SK-N-SH treated with all-trans-retinoic acid at 6 μM for 48 hours (cell line): ENCODE measurements around the gene TYROBP.

Source experiments
- ATAC-seq: fragments of 200-7000 bp; cut with Tn5 transposase; 3 replicates; pipeline ENCODE4 v1.9.1; 2020; ENCODE audit warnings: mild to moderate bottlenecking, moderate library complexity
- ARNTL ChIP-seq: fragments of 450-650 bp; formaldehyde crosslinking; IDR thresholded peaks from 2 replicates; pipeline ENCODE4 v1.5.0; 2020; ENCODE audit warnings: low read depth, mild to moderate bottlenecking, moderate library complexity, borderline replicate concordance
- BACH2 ChIP-seq: fragments of 250-450 bp; sonication (Bioruptor Pico); IDR thresholded peaks from 2 replicates; pipeline ENCODE4 v1.9.0; 2021; ENCODE audit warnings: mild to moderate bottlenecking, borderline replicate concordance
- CREB5 ChIP-seq: fragments of 250-450 bp; sonication (Bioruptor Pico); IDR thresholded peaks from 2 replicates; pipeline ENCODE4 v1.5.1; 2020; ENCODE audit warnings: low read depth, mild to moderate bottlenecking, moderate library complexity
- CSDC2 ChIP-seq: fragments of 250-450 bp; sonication (Bioruptor Pico); IDR thresholded peaks from 2 replicates; pipeline ENCODE4 v1.5.0; 2020; ENCODE audit warnings: mild to moderate bottlenecking, moderate library complexity
- ESRRG ChIP-seq: fragments of 250-450 bp; sonication (Bioruptor Pico); IDR thresholded peaks from 2 replicates; pipeline ENCODE4 v1.6.1; 2021; ENCODE audit warnings: mild to moderate bottlenecking
- GLIS3 ChIP-seq: fragments of 250-450 bp; sonication (Bioruptor Pico); IDR thresholded peaks from 2 replicates; pipeline ENCODE4 v1.5.0; 2020; ENCODE audit warnings: mild to moderate bottlenecking, moderate library complexity
- ISL1 ChIP-seq: fragments of 250-450 bp; sonication (Bioruptor Pico); IDR thresholded peaks from 2 replicates; pipeline ENCODE4 v2.1.2; 2022; ENCODE audit warnings: mild to moderate bottlenecking, moderate library complexity
- OSR1 ChIP-seq: fragments of 250-450 bp; sonication (Bioruptor Pico); IDR thresholded peaks from 2 replicates; pipeline ENCODE4 v1.8.0; 2022; ENCODE audit warnings: moderate library complexity, mild to moderate bottlenecking, inconsistent platforms
- PATZ1 ChIP-seq: fragments of 250-450 bp; sonication (Bioruptor Pico); IDR thresholded peaks from 2 replicates; pipeline ENCODE4 v1.8.0; 2020; ENCODE audit warnings: mild to moderate bottlenecking, moderate library complexity, borderline replicate concordance
- POU6F1 ChIP-seq: fragments of 250-450 bp; sonication (Bioruptor Pico); IDR thresholded peaks from 2 replicates; pipeline ENCODE4 v1.8.0; 2021; ENCODE audit warnings: low read depth, mild to moderate bottlenecking, moderate library complexity, borderline replicate concordance
- PPARA ChIP-seq: fragments of 250-450 bp; sonication (Bioruptor Pico); IDR thresholded peaks from 2 replicates; pipeline ENCODE4 v1.5.0; 2020; ENCODE audit warnings: mild to moderate bottlenecking, borderline replicate concordance
- RARB ChIP-seq: fragments of 250-450 bp; sonication (Bioruptor Pico); IDR thresholded peaks from 2 replicates; pipeline ENCODE4 v1.8.0; 2021; ENCODE audit warnings: mild to moderate bottlenecking, moderate library complexity
- SNAI2 ChIP-seq: fragments of 250-450 bp; sonication (Bioruptor Pico); IDR thresholded peaks from 2 replicates; pipeline ENCODE4 v1.5.0; 2020; ENCODE audit warnings: mild to moderate bottlenecking, moderate library complexity
- TCF4 ChIP-seq: fragments of 250-450 bp; sonication (Bioruptor Pico); IDR thresholded peaks from 2 replicates; pipeline ENCODE4 v1.8.0; 2021; ENCODE audit warnings: mild to moderate bottlenecking, moderate library complexity, borderline replicate concordance
- TSHZ2 ChIP-seq: fragments of 250-450 bp; sonication (Bioruptor Pico); IDR thresholded peaks from 2 replicates; pipeline ENCODE4 v1.5.0; 2020; ENCODE audit warnings: mild to moderate bottlenecking, moderate library complexity
- ZC3H10 ChIP-seq: fragments of 250-450 bp; sonication (Bioruptor Pico); IDR thresholded peaks from 2 replicates; pipeline ENCODE4 v1.5.1; 2021; ENCODE audit warnings: mild to moderate bottlenecking, moderate library complexity
- ZFP3 ChIP-seq: fragments of 250-450 bp; sonication (Bioruptor Pico); IDR thresholded peaks from 2 replicates; pipeline ENCODE4 v1.5.0; 2020; ENCODE audit warnings: mild to moderate bottlenecking, moderate library complexity
- ZFP30 ChIP-seq: fragments of 450-650 bp; formaldehyde crosslinking; IDR thresholded peaks from 2 replicates; pipeline ENCODE4 v1.5.0; 2022; ENCODE audit warnings: mild to moderate bottlenecking, moderate library complexity
- ZNF565 ChIP-seq: fragments of 450-650 bp; formaldehyde crosslinking; conservative IDR thresholded peaks from 2 replicates; pipeline ENCODE4 v1.5.0; 2020; ENCODE audit warnings: low read depth, mild to moderate bottlenecking, moderate library complexity
- ZNF70 ChIP-seq: fragments of 450-650 bp; formaldehyde crosslinking; IDR thresholded peaks from 2 replicates; pipeline ENCODE4 v1.5.0; 2020; ENCODE audit warnings: mild to moderate bottlenecking, moderate library complexity
- ZNF8 ChIP-seq: fragments of 450-650 bp; formaldehyde crosslinking; IDR thresholded peaks from 2 replicates; pipeline ENCODE4 v1.5.0; 2020; ENCODE audit warnings: mild to moderate bottlenecking, moderate library complexity

Gene TYROBP

GRCh38 chr19:35928507-35928906 is 20.4 kb upstream of the TYROBP start (continued):
- TF ChIP-seq TSHZ2 (CRISPR knock-in tag) (no peak), POU6F1 (CRISPR knock-in tag) (no peak)

- no peak for ATAC-seq
- TF ChIP-seq PPARA (CRISPR knock-in tag) (no peak), ESRRG (CRISPR knock-in tag) (no peak), ZNF565 (CRISPR knock-in tag) (no peak), ZNF8 (CRISPR knock-in tag) (no peak), CSDC2 (CRISPR knock-in tag) (no peak), OSR1 (CRISPR knock-in tag) (no peak), RARB (CRISPR knock-in tag) (no peak), GLIS3 (CRISPR knock-in tag) (no peak), PATZ1 (CRISPR knock-in tag) (no peak), TCF4 (CRISPR knock-in tag) (no peak), ZFP3 (no peak), POU6F1 (CRISPR knock-in tag) (no peak), ZFP30 (CRISPR knock-in tag) (no peak), SNAI2 (CRISPR knock-in tag) (no peak), ZC3H10 (CRISPR knock-in tag) (no peak), ZNF70 (CRISPR knock-in tag) (no peak), CREB5 (CRISPR knock-in tag) (no peak), BACH2 (CRISPR knock-in tag) (no peak)
- TF ChIP-seq, all 23 proteins: peak for 0
Measured at GRCh38 chr19:35925501-35925900, 17.4 kb upstream of the TYROBP start.

GRCh38 chr19:35921012-35921411 is 12.9 kb upstream of the TYROBP start:
- no peak for ATAC-seq

More at GRCh38 chr19:35921012-35921411, 12.9 kb upstream of the TYROBP start:
- no peak for TF ChIP-seq POU6F1 (CRISPR knock-in tag)
- no peak for TF ChIP-seq ESRRG (CRISPR knock-in tag)
- no peak for TF ChIP-seq ZC3H10 (CRISPR knock-in tag)
- no peak for TF ChIP-seq TSHZ2 (CRISPR knock-in tag)
- no peak for TF ChIP-seq PPARA (CRISPR knock-in tag)
- no peak for TF ChIP-seq ZNF565 (CRISPR knock-in tag)
- TF ChIP-seq ISL1: no peak
- TF ChIP-seq RARB (CRISPR knock-in tag): no peak
- TF ChIP-seq ARNTL (CRISPR knock-in tag): no peak
- TF ChIP-seq OSR1 (CRISPR knock-in tag): no peak
- TF ChIP-seq GLIS3 (CRISPR knock-in tag): no peak
- no peak for TF ChIP-seq CSDC2 (CRISPR knock-in tag)
- no peak for TF ChIP-seq ZFP3
